HFF-Myc (cell line): ENCODE measurements around the gene FAM170B.

Source experiments
- DNase-seq: peaks from one replicate; pipeline ENCODE4 v3.0.0-alpha.2; 2011; ENCODE audit warnings: low read depth; ENCODE audit errors: extremely low read depth
- H3K4me3 ChIP-seq: replicated peaks from 2 replicates; pipeline ENCODE4 v1.5.1; 2011; ENCODE audit warnings: low read depth, mild to moderate bottlenecking, control low read depth, low read length
- CTCF ChIP-seq: IDR thresholded peaks from 2 replicates; pipeline ENCODE4 v1.5.1; 2012; ENCODE audit warnings: mild to moderate bottlenecking, low read depth, low read length, control low read depth; ENCODE audit errors: missing control alignments

FAM170B gene

GRCh38 chr10:49173853-49174252 is 40.0 kb upstream of the FAM170B start:
- H3K4me3 ChIP-seq, result no peak overlapping the region
- no peak for DNase-seq
- TF ChIP-seq CTCF, result no peak

GRCh38 chr10:49173201-49173772 is 39.5 kb upstream of the FAM170B start:
- no peak for DNase-seq
- H3K4me3 ChIP-seq, result no peak overlapping the region
- TF ChIP-seq CTCF, result no peak

GRCh38 chr10:49172777-49173132 is 38.9 kb upstream of the FAM170B start:
- no peak for TF ChIP-seq CTCF
- H3K4me3 ChIP-seq, result no peak overlapping the region
- DNase-seq, result no peak

- no peak for DNase-seq
- TF ChIP-seq CTCF, result no peak
Measured at GRCh38 chr10:49172061-49172776, 38.4 kb upstream of the FAM170B start.

GRCh38 chr10:49171326-49172060 is 37.7 kb upstream of the FAM170B start:
- DNase-seq, result no peak
- no peak for TF ChIP-seq CTCF
- no peak overlapping the region for H3K4me3 ChIP-seq

More at GRCh38 chr10:49172061-49172776, 38.4 kb upstream of the FAM170B start:
- H3K4me3 ChIP-seq, result no peak overlapping the region

- no peak overlapping the region for H3K4me3 ChIP-seq
- DNase-seq, result no peak
- no peak for TF ChIP-seq CTCF
Measured at GRCh38 chr10:49170632-49171325, 37.0 kb upstream of the FAM170B start.
